ENCODE results near the gene ARHGAP18.
"Not testable (repeated sequence)": the region's sequence is repeated elsewhere in the genome, so short reads cannot be mapped to it uniquely, and the experiment has no call there.

The ARHGAP18 gene

DNA sequence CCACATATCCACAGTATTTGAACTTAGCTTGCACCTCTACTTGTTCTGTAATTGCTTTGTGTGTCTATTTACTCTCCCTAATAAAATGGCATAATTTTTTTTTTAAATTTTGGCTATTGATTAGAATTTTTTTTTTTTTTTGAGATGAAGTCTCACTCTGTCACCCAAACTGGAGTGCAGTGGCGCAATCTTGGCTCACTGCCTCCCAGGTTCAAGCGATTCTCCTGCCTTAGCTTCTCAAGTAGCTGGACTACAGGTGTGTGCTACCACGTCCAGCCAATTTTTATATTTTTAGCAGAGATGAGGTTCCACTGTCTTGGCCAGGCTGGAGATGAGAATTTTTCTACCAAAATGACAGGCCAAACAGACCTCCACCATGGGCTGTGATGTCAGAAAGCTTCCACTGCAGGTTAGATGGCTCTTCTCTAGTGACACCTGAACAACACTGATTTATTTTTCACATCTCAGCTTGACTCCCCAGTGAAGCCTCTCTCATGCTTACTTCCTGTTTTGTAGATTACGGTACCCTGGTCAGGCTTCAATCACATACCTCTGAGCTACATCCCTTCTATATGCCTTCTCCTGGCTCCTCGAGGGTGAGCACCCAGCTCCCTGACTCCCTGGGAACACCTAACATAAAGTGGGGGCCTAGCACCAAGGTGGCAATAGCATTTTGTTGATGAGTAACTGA, 112.8 kb downstream of the ARHGAP18 start:
- DNase-seq, result no peak
- intact Hi-C loops (cut with DNase I), result loop anchor here (5.0 kb wide), 2 partner anchors 135 to 340 kb away; no protein-coding TSS in a partner anchor

DNA sequence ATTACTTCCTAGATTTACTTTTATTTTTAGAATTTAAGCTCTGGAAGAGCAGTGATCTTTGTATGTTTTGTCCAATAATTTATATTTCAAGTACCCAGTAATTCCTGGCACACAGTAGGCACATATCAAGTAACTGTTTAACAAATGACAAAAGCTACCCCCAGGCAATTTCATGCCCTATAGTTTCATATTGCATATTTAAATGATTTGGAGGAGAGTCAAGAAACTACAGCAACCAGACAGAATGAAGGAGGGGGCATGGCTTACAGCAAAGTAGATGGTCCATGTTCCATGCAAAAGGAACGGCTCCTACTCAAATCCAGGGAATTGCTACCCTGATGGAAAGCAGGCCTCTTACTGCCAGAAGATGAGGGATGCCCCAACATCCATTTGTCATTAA, 113.5 kb downstream of the ARHGAP18 start:
- intact Hi-C loops (cut with DNase I), result loop anchor here (5.0 kb wide), 2 partner anchors 136 to 341 kb away; no protein-coding TSS in a partner anchor
- no peak for DNase-seq

DNA sequence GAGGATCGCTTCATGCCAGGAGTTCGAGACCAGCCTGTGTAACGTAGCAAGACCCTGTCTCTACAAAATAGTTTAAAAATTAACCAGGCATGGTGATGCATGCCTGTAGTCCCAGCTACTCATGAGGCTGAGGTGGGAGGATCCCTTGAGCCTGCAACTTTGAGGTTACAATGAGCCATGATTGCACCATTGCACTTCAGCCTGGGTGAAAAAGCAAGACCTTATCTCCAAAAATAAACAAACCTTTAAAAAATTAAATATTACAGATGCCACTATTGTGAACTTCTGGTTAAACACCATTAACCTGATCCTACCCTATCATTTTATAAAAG, 116.8 kb downstream of the ARHGAP18 start:
- DNase-seq, result no peak
- intact Hi-C loops (cut with DNase I), result no loop called here

DNA sequence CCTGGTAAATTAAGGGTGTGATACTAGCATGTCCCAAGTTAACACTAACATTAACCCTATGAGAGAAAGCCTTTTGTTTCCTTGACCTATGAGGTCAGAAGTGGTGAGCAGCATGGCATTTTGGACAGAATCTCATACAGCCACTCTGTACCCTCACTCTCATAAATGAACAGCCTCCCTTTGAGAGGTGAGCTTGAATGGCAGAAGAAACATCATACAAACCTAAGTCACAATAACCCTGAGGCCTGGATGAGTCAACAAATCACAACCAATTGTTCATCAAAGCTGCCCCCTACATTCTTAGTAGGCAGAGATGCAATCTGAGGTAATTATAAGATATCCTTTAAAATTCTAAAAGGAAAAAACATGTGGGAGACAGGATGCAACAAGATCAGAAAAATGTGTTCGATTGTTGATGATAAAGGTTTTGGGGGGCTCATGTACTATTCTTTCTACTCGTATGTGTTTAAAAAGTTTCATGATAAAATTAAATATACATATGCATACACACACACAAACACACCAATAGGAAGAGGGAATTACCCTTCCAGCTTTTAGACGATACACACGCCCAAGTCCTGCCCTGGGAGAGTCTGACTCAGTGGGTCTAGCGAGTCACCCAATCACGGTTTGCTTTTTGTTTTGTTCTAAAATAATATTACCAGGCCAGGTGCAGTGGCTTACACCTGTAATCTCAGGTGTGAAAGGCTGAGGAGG, 117.3 kb downstream of the ARHGAP18 start:
- intact Hi-C loops (cut with DNase I), result no loop called here

DNA sequence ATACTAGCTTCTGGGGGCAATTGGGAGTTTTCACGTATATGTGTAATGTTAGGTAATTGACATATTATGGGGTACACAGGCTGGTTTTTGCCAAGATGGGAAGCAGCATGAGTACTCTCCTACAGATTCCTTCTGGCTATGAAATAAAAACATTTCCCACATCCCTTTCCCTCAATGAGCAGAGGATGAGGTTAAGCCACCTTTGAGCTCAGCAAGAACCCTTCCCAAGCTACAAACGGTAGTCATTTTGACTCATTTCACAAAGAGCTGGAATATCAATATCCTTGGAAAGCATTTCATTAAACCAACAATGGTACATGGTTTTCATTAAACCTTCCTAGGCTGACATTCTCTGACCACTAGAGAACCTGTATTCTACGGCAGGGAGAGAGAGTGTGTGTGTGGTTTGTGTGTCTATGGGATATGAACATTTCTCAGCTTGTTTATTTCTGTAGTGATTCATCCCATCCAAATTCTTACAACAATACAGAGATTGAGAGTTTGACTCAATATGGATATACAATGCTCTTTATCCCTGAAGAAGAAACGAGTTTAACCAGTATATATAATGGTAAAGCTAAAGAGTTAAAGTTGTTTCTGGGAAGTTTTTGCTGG, 119.5 kb downstream of the ARHGAP18 start:
- DNase-seq, result no peak
- intact Hi-C loops (cut with DNase I), result no loop called here

More for the DNA sequence above, 117.3 kb downstream of the ARHGAP18 start:
- DNase-seq, result no peak

DNA sequence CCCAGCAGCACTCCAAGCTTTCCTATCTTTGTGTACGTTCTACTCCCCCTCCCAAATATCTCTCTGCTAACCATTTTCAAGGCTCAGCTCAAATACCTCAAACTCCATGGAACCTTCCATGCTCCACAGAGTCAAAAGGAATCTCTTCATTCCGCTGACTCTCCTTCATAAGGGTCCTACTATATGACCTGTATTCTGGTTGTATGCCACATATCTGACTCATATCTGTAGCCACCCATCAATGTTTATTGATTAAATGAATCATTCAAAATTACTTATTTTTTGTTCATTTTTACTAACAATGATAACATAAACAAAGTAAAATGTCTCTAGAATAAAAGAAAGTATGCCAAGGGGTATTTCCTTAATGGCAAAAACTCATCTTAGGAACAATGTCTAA, 123.2 kb downstream of the ARHGAP18 start:
- DNase-seq, result no peak
- intact Hi-C loops (cut with DNase I), result no loop called here

DNA sequence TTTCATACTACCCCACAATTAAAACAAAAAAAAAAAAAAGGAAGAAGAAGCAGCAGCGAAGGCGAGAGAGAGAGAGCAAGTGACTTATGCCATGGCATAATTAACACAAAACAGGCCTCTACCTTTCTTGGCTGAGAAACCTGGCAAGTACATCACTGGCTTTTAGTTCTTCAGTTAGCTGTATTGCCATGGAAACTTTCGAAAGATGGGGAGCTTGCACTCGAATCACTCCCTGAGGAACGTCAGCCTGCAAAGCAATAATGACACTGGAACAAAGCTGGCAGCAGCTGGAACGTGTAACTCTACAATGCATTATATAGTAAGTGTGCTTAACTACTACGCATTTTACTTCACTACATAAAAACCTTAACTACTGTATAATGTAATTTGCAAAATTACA, 126.1 kb downstream of the ARHGAP18 start:
- no peak for DNase-seq
- intact Hi-C loops (cut with DNase I), result no loop called here

DNA sequence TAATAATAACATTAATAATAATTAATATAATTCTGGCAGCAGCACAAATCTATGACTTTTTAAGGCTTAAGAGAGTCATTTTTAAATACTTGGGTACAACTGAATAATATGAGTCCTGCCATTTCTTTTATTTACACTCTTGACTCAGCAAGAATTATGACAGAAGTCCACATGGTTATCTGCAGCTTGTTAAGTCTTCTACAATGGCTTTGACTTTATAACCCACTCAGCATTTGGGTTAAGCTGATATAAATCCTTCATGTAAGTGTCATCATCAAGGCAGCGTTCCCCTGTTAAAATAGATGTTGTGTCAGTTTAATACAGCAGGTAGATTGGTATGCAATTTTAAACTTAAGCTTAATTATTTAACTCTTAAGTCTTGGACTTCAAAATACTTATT, 131.7 kb downstream of the ARHGAP18 start:
- intact Hi-C loops (cut with DNase I), result no loop called here

DNA sequence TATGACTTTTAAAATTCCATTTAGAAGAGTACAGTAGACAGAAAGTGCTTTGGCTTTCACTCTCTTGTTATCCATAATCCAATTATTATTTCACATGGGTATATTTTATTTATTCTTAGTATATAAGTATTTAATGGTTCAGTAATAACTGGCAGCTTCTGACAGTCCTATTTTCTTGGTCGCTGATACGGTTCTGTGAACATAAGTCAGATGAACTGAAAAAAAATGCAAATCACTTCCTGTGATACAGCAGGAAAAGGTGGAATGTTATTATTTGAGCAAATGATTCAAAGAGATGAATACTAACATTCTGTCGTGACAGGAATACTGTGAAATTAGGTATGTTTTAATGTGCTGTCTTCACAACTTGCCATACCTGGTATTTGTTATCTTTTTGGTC, 132.3 kb downstream of the ARHGAP18 start:
- intact Hi-C loops (cut with DNase I), result no loop called here
- no peak for DNase-seq

More for the DNA sequence above, 131.7 kb downstream of the ARHGAP18 start:
- DNase-seq, result no peak

DNA sequence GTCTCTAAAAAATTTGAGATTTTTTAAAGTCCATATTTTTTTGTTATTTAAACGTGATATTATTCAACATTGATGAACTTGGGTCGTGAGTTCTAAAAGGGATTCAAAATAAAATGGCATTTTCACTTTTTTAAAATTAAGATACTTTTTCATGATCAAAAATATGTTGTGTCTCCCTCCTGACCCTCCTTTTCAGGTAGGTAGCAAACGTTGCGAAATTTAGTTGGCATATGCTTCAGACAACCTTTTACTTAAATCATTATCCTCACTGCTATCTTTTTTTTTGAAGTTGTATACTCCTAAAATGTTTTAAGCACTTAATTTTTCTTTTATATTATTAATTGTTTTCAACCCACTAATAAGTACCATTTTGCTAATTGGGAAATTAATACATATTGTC, 133.5 kb downstream of the ARHGAP18 start:
- intact Hi-C loops (cut with DNase I), result no loop called here
- no peak for DNase-seq

DNA sequence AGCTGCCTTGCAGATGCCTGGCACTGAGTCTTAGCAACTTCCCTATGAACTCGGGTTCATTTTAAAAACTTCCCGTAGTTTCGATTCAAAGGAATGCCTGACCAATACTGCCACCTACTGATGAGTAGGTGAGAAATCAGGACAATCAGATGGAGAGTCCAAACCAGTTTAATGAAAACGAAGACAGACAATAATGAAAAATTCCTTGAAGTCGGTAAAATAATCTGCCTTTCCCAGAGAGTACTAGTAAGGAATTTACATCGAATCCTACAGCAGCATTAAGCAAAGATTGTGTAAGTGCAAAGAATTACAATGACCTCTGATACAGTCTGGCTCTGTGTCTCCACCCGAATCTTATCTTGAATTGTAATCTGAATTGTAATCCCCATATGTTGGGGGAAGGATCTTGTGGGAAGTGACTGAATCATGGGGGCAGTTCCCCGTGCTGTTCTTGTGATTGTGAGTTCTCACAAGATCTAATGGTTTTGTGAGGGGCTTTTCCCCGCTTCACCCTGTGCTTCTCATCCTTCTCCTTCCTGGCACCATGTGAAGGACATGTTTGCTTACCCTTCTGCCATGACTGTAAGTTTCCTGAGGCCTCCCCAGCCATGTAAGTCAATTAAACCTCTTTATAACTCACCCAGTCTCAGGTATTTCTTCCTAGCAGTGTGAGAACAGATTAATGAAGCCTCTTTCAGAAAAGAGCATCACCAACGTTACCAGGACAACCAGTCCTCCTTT, 134.4 kb downstream of the ARHGAP18 start:
- intact Hi-C loops (cut with DNase I), result loop anchor here (1.0 kb wide), 1 partner anchor 76 kb away; no protein-coding TSS in a partner anchor
- DNase-seq, result no peak

DNA sequence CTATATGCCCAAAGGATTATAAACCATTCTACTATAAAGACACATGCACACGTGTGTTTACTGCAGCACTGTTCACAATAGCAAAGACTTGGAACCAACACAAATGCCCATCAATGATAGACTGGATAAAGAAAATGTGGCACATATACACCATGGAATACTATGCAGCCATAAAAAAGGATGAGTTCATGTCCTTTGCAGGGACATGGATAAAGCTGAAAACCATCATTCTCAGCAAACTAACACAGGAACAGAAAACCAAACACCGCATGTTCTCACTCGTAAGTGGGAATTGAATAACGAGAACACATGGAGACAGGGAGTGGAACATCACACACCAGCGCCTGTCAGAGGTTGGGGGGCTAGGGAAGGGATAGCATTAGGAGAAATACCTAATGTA, 135.4 kb downstream of the ARHGAP18 start:
- intact Hi-C loops (cut with DNase I), result loop anchor here (1.0 kb wide), 1 partner anchor 75 kb away; no protein-coding TSS in a partner anchor
- DNase-seq, result not testable (repeated sequence)

DNA sequence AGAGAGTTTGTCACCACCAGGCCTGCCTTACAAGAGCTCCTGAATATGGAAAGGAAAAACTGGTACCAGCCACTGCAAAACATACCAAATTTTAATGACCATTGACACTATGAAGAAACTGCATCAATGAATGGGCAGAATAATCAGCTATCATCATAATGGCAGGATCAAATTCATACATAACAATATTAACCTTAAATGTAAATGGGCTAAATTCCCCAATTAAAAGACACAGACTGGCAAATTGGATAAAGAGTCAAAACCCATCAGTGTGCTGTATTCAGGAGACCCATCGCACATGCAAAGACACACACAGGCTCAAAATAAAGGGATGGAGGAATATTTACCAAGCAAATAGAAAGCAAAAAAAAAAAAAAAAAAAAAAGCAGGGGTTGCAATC, 139.0 kb downstream of the ARHGAP18 start:
- intact Hi-C loops (cut with DNase I); DNase-seq: not testable (repeated sequence)

DNA sequence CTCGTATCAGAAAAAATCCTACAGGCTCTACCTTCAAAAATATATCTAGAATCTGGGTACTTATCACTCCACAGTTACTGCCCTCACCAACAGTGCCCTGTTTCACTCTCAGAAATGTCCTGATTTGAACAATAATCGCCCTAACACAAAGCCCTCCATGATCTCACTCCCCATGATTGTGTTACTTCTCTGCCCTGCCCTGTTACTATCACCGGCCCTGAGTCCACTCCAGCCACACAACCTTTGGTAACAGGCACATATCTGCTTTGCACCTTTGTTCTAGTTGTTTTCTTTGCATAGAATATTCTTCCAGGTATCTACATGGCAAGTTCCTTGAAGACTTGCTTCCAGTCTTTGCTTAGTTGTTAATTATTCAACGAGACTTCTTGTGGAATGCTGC, 142.0 kb downstream of the ARHGAP18 start:
- intact Hi-C loops (cut with DNase I), result no loop called here
- no peak for DNase-seq

DNA sequence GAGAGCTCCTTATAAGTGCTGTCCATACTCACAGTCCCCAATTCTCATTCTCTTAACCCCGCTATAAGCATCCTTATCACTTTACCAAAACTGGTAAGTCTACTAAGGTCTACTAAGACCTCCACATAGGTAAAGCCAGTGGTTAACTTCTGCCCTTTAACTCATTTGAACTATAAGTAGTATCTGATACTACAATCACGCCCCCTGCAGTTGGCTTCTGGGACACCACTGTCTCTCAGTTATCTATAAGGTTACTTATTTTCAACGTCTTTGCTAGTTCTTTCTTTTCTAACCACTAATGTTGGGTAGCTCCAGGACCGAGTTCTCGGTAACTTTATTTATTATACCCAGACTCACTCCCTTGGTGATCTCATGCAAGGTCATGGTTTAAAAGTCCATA, 142.6 kb downstream of the ARHGAP18 start:
- intact Hi-C loops (cut with DNase I), result no loop called here
- peak in 5 of 10 donors; percentile 4 to 73 (median 20) for DNase-seq

DNA sequence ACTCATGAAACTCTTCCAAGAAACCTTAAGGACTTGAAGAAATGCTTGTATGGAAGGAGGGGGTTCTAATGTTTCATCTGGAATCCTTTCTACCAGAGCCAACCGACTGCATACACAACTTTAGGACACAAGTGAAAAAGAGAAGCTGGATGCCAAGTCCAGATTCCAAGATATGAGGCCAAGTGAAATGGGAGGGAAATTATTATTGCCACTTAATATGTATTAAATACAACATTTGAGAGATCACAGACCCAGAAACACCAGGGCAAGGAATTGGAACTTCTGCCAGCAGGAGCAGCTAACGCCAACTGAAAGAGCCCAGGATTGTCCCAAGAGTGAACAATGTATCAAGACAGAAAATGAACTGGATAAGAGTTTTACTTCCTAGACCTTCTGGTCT, 144.2 kb downstream of the ARHGAP18 start:
- intact Hi-C loops (cut with DNase I), result no loop called here
- DNase-seq, result no peak

DNA sequence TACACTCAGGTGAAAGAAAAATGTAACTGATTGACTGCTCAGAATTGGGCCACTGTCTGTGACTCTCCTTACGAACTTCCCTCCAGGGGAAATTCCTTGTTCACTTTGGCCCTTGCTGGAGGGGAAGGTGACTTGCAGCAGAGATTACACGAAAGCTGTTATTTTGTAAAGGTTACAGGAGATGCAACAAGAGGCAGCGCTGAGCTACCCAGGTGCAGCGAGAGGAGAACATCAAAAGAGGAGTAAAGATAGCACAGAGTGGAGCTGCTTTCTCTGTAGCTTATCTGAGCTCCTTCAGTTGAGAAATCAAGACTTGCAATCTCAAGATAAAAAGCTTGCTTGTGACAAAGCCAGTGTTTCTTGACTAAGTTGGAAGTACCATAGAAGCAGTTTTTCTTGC, 144.6 kb downstream of the ARHGAP18 start:
- intact Hi-C loops (cut with DNase I), result no loop called here
- no peak for DNase-seq

DNA sequence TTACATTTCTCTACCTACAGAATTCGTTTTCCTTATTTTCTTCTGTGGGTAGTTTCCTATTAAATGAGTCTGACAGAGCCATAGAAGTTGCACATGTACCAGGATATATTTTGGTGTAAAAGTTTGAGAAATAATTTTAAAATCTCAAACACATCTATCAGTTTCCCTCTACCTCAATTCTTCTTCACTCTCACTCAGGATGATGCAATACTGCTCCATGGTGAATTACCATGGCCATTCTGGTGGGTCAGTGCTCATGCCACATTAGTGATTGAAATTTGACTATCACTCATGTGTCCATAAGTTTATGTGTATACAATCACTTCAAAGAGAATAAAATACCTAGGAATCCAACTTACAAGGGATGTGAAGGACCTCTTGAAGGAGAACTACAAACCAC, 151.7 kb downstream of the ARHGAP18 start:
- DNase-seq, result no peak
- intact Hi-C loops (cut with DNase I), result no loop called here

DNA sequence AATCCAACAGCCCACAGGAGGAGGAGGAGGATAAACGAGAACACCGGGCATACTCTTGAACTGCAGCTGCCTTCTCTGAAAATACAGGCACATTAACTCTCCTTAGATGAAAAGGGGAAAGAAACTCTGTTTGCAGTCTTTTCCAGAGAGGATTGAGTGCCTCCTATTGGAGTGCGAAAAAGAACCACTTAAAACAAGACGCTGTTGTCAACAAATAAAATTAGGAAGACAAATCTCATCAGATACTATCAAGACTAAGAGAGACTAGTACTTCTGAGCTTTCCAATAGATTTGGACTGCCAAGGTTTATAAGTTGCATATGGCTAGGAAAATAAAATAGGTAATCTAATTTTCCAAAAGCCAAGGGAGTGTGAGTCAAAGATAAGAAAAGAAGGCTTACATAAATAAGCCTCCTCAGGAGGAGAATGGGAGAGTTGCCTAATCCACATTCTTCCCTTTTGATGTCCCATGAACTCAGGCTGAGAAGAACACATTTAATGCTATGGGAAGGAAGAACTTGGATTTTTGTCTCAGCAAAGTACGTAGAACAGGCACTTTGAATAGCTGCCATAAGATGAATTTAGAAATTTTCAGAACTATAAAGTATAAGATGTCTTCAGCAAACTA, 154.7 kb downstream of the ARHGAP18 start:
- intact Hi-C loops (cut with DNase I), result no loop called here
- DNase-seq, result no peak

DNA sequence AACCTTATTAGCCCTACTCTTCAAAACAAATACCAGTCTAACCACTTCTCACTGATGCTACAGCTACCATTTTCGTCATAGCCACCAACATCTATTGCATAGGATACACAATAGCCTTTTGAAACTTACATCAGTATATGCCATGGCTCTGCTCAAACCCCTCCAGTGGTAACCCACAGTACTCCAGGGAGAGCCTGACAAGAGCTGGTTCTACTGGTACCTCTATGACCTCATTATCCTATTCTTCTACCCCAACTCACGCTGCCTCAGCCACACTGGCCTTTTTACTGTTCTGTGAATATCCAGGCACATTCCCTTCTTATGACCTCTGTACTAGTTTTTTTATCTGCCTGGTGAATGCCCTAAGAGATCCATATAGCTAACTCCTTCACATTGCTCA, 157.6 kb downstream of the ARHGAP18 start:
- no peak for DNase-seq
- intact Hi-C loops (cut with DNase I), result no loop called here

DNA sequence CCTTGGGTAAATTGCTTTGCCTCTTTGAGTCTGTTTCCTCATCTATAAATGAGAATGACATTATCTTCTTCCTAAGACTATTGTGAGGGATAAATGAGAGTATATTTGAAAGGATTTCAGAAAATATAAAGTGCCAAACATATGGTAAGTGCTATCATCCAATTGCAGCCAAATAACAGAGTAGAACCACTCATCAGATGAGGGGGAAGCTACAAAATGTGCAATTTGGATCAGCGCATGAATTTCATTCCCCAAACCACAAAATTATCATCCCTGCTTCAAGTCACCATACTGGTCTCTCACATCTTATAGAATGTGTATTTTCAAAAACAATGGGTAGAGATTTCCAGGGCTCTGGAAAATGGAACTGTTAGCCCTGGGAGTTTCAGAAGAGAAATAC, 158.5 kb downstream of the ARHGAP18 start:
- intact Hi-C loops (cut with DNase I), result no loop called here
- no peak for DNase-seq

All from posterior cingulate gyrus (tissue), 11 donors.